Neural cell (in vitro differentiated cells): ENCODE measurements around the gene MED27.

Experiments used
- CTCF ChIP-seq: fragments of 450-650 bp; IDR thresholded peaks from 2 replicates; pipeline ENCODE4 v1.5.1; 2014; ENCODE audit warnings: antibody characterized with exemption, mild to moderate bottlenecking, moderate library complexity; ENCODE audit not compliant: poor library complexity, severe bottlenecking
- EP300 ChIP-seq: fragments of 450-650 bp; conservative IDR thresholded peaks from 2 replicates; pipeline ENCODE4 v1.6.1; 2014; ENCODE audit warnings: antibody characterized with exemption, mild to moderate bottlenecking, moderate library complexity; ENCODE audit not compliant: poor library complexity, severe bottlenecking
- EZH2 ChIP-seq: fragments of 200-600, 300-800 bp; shearing (Covaris generic), sonication (generic); IDR thresholded peaks from 2 replicates; pipeline ENCODE4 v1.6.1; 2014; ENCODE audit warnings: antibody characterized with exemption, low read length, borderline replicate concordance, mild to moderate bottlenecking; ENCODE audit not compliant: insufficient read depth, poor library complexity, severe bottlenecking
- MXI1 ChIP-seq: fragments of 450-650 bp; conservative IDR thresholded peaks from 2 replicates; pipeline ENCODE4 v1.6.1; 2014; ENCODE audit warnings: antibody characterized with exemption, mild to moderate bottlenecking; ENCODE audit not compliant: poor library complexity, severe bottlenecking
- POLR2AphosphoS5 ChIP-seq: IDR thresholded peaks from 2 replicates; pipeline ENCODE4 v1.6.1; 2012
- RAD21 ChIP-seq: fragments of 450-650 bp; conservative IDR thresholded peaks from 2 replicates; pipeline ENCODE4 v1.6.1; 2014; ENCODE audit warnings: antibody characterized with exemption, mild to moderate bottlenecking, moderate library complexity
- REST ChIP-seq: IDR thresholded peaks from 2 replicates; pipeline ENCODE4 v1.6.1; 2012; ENCODE audit warnings: borderline replicate concordance
- SMC3 ChIP-seq: fragments of 450-650 bp; conservative IDR thresholded peaks from 2 replicates; pipeline ENCODE4 v1.6.1; 2014; ENCODE audit warnings: antibody characterized with exemption, mild to moderate bottlenecking, moderate library complexity; ENCODE audit not compliant: poor library complexity
- TAF1 ChIP-seq: IDR thresholded peaks from 2 replicates; pipeline ENCODE4 v1.6.1; 2012; ENCODE audit warnings: low read depth

- TF ChIP-seq REST (no peak), CTCF (no peak), EZH2 (no peak), EP300 (no peak), POLR2AphosphoS5 (no peak), RAD21 (no peak), TAF1 (no peak), SMC3 (no peak), MXI1 (no peak)
Measured at GRCh38 chr9:131817073-131817472, 262.6 kb downstream of the MED27 start.
